IMR-90 (cell line): Measurements from ENCODE around the gene TIGAR. TPM values are rescaled to one million over a fixed set of nuclear protein-coding genes. Genes with fewer than 3 reads are reported as not detected.

Experiments
- ATAC-seq: fragments of 200-7000 bp; cut with Tn5 transposase; 2 replicates; pipeline ENCODE4 v1.9.1; 2020; ENCODE audit warnings: low read depth, mild to moderate bottlenecking, moderate library complexity
- BruUV-seq: library from RNA; stranded (reverse); fragments of 400-500 nt; replicated peaks from 2 replicates; lab custom pipeline; 2021; lab: Mats Ljungman, UMichigan
- CTCF ChIA-PET: fragments of 300-600 bp; formaldehyde crosslinking; extraction: SDS; loops from one replicate; lab custom pipeline; 2021; ENCODE audit warnings: antibody characterized with exemption; lab: Yijun Ruan, JAX
- POLR2A ChIA-PET: fragments of 300-600 bp; sonication (Branson Sonifier 250); formaldehyde crosslinking; loops from one replicate; lab custom pipeline; 2022; ENCODE audit warnings: antibody characterized with exemption; ENCODE audit not compliant: unreplicated experiment; lab: Charles Lee
- DNase-seq: peaks from one replicate; pipeline ENCODE4 v3.0.0; 2013
- H2AFZ ChIP-seq: replicated peaks from 2 replicates; pipeline ENCODE3; 2013; ENCODE audit warnings: low read length, mild to moderate bottlenecking; ENCODE audit not compliant: poor library complexity
- H2AK5ac ChIP-seq: 2 replicates; pipeline ENCODE4 v1.6.1; 2013; ENCODE audit warnings: low read depth, low read length, inconsistent platforms
- H2AK9ac ChIP-seq: replicated peaks from 2 replicates; pipeline ENCODE3; 2013; ENCODE audit warnings: mild to moderate bottlenecking, low read depth, low read length, moderate library complexity; ENCODE audit not compliant: poor library complexity
- H2BK120ac ChIP-seq: 2 replicates; pipeline ENCODE4 v1.6.1; 2013; ENCODE audit warnings: low read depth, low read length, inconsistent platforms
- H2BK15ac ChIP-seq: 3 replicates; pipeline ENCODE4 v1.6.1; 2013; ENCODE audit warnings: low read depth, low read length, inconsistent platforms
- H2BK20ac ChIP-seq: 2 replicates; pipeline ENCODE4 v1.6.1; 2013; ENCODE audit warnings: low read depth, mild to moderate bottlenecking, inconsistent platforms, low read length, moderate library complexity
- H2BK5ac ChIP-seq: 2 replicates; pipeline ENCODE4 v1.6.1; 2013; ENCODE audit warnings: mild to moderate bottlenecking, low read depth, low read length, inconsistent platforms; ENCODE audit not compliant: poor library complexity, severe bottlenecking
- H3K14ac ChIP-seq: replicated peaks from 2 replicates; pipeline ENCODE4 v1.6.1; 2013; ENCODE audit warnings: low read depth, low read length, inconsistent platforms
- H3K18ac ChIP-seq: 2 replicates; pipeline ENCODE4 v1.6.1; 2013; ENCODE audit warnings: low read depth, low read length, control low read depth
- H3K23ac ChIP-seq: 2 replicates; pipeline ENCODE4 v1.6.1; 2013; ENCODE audit warnings: low read depth, low read length, inconsistent platforms
- H3K27ac ChIP-seq: 2 replicates; pipeline ENCODE4 v1.5.1; 2013; ENCODE audit warnings: mild to moderate bottlenecking, control low read depth, low read length; ENCODE audit not compliant: insufficient read depth
- H3K27me3 ChIP-seq: 2 replicates; pipeline ENCODE4 v1.6.1; 2013; ENCODE audit warnings: low read length; ENCODE audit not compliant: control insufficient read depth, insufficient read depth
- H3K36me3 ChIP-seq: 2 replicates; pipeline ENCODE4 v1.6.1; 2013; ENCODE audit warnings: low read length, mixed read lengths; ENCODE audit not compliant: control insufficient read depth, insufficient read depth
- H3K4ac ChIP-seq: 2 replicates; pipeline ENCODE4 v1.6.1; 2013; ENCODE audit warnings: low read depth, low read length, inconsistent platforms
- H3K4me1 ChIP-seq: 2 replicates; pipeline ENCODE4 v1.6.1; 2013; ENCODE audit warnings: low read length, mixed read lengths; ENCODE audit not compliant: control insufficient read depth, insufficient read depth
- H3K4me2 ChIP-seq: 2 replicates; pipeline ENCODE4 v1.6.1; 2013; ENCODE audit warnings: low read depth, mild to moderate bottlenecking, control low read depth, low read length, moderate library complexity
- H3K4me3 ChIP-seq: 2 replicates; pipeline ENCODE4 v1.5.1; 2013; ENCODE audit warnings: low read depth, mild to moderate bottlenecking, control low read depth, low read length, moderate library complexity; ENCODE audit not compliant: insufficient read depth
- H3K56ac ChIP-seq: 2 replicates; pipeline ENCODE4 v1.6.1; 2013; ENCODE audit warnings: low read length, inconsistent platforms; ENCODE audit not compliant: insufficient read depth; ENCODE audit errors: extremely low read depth
- H3K79me1 ChIP-seq, 2 experiments: 2 replicates each; pipeline ENCODE4 v1.6.1; 2013; ENCODE audit warnings: low read length in 2 of 2, inconsistent platforms in 1 of 2, low read depth in 1 of 2
- H3K9ac ChIP-seq: 2 replicates; pipeline ENCODE4 v1.6.1; 2013; ENCODE audit warnings: low read depth, low read length, control low read depth
- H3K9me1 ChIP-seq: 2 replicates; pipeline ENCODE4 v1.6.1; 2013; ENCODE audit warnings: low read length, inconsistent platforms; ENCODE audit not compliant: insufficient read depth
- H3K9me3 ChIP-seq: 2 replicates; pipeline ENCODE4 v1.6.1; 2013; ENCODE audit warnings: low read length; ENCODE audit not compliant: control insufficient read depth, insufficient read depth
- H4K20me1 ChIP-seq: 2 replicates; pipeline ENCODE4 v1.6.1; 2013; ENCODE audit warnings: low read length, inconsistent platforms; ENCODE audit not compliant: insufficient read depth
- H4K5ac ChIP-seq: 2 replicates; pipeline ENCODE4 v1.6.1; 2013; ENCODE audit warnings: mild to moderate bottlenecking, low read depth, low read length, control low read depth
- H4K8ac ChIP-seq, 2 experiments: 2 replicates each; pipeline ENCODE4 v1.6.1; 2013; ENCODE audit warnings: low read depth in 2 of 2, low read length in 2 of 2, control low read depth in 1 of 2, inconsistent platforms in 1 of 2
- H4K91ac ChIP-seq: 2 replicates; pipeline ENCODE4 v1.6.1; 2013; ENCODE audit warnings: low read depth, low read length, inconsistent platforms; ENCODE audit not compliant: insufficient read depth
- BHLHE40 ChIP-seq: fragments of 150-350 bp; IDR thresholded peaks from 2 replicates; pipeline ENCODE4 v1.6.1; 2016; ENCODE audit warnings: mild to moderate bottlenecking, low read depth, low read length
- CEBPB ChIP-seq: IDR thresholded peaks from 2 replicates; pipeline ENCODE4 v1.6.1; 2012; ENCODE audit warnings: low read depth, low read length, improper control_type of control experiment
- FOS ChIP-seq: fragments of 150-350 bp; IDR thresholded peaks from 2 replicates; pipeline ENCODE4 v1.6.1; 2016; ENCODE audit warnings: low read depth, low read length
- MAFK ChIP-seq: IDR thresholded peaks from 2 replicates; pipeline ENCODE4 v1.6.1; 2012; ENCODE audit warnings: low read depth, low read length, improper control_type of control experiment
- MAZ ChIP-seq: IDR thresholded peaks from 2 replicates; pipeline ENCODE4 v1.6.1; 2012; ENCODE audit warnings: low read depth, mild to moderate bottlenecking, low read length, improper control_type of control experiment, moderate library complexity, borderline replicate concordance
- MXI1 ChIP-seq: IDR thresholded peaks from 2 replicates; pipeline ENCODE4 v1.6.1; 2012; ENCODE audit warnings: low read depth, mild to moderate bottlenecking, low read length, moderate library complexity, borderline replicate concordance
- NFE2L2 ChIP-seq: fragments of 150-350 bp; IDR thresholded peaks from 2 replicates; pipeline ENCODE4 v1.6.1; 2016; ENCODE audit warnings: low read depth, mild to moderate bottlenecking, low read length
- POLR2A ChIP-seq: IDR thresholded peaks from 2 replicates; pipeline ENCODE4 v1.6.1; 2012; ENCODE audit warnings: mild to moderate bottlenecking, low read depth, low read length
- RAD21 ChIP-seq: IDR thresholded peaks from 2 replicates; pipeline ENCODE4 v1.6.1; 2012; ENCODE audit warnings: low read length, improper control_type of control experiment
- RCOR1 ChIP-seq: IDR thresholded peaks from 2 replicates; pipeline ENCODE4 v1.6.1; 2012; ENCODE audit warnings: mild to moderate bottlenecking, low read length, improper control_type of control experiment; ENCODE audit not compliant: insufficient replicate concordance
- RFX5 ChIP-seq: IDR thresholded peaks from 2 replicates; pipeline ENCODE4 v1.8.0; 2012; ENCODE audit warnings: low read depth, mild to moderate bottlenecking, low read length, moderate library complexity
- SMC3 ChIP-seq: fragments of 150-350 bp; IDR thresholded peaks from 2 replicates; pipeline ENCODE4 v1.6.1; 2016; ENCODE audit warnings: low read depth, mild to moderate bottlenecking, antibody characterized with exemption, low read length, moderate library complexity
- WGBS, 2 experiments: methylation state at CpG; one replicate each; pipeline versions ENCODE4 v1.1.5 to v1.1.7; 2013; ENCODE audit warnings: missing lambda C conversion rate in 2 of 2; ENCODE audit not compliant: insufficient read length in 1 of 2; ENCODE audit errors: extremely low coverage in 2 of 2; 5-methylcytosine and 5-hydroxymethylcytosine counted together
- dilution Hi-C: fragments of 300-500 bp; cut with HindIII; formaldehyde crosslinking; loops from one replicate; pipeline ENCODE4 v1.14.3; 2018; ENCODE audit warnings: low sequenced_read_pairs; ENCODE audit not compliant: unreplicated experiment
- in situ Hi-C: fragments of 300-500 bp; cut with MboI; formaldehyde crosslinking; loops from 3 replicates; pipeline ENCODE4 v1.14.3; 2019; ENCODE audit warnings: low sequenced_read_pairs, inconsistent platforms, mixed read lengths
- intact Hi-C: fragments of 100-400 bp; cut with micrococcal nuclease; formaldehyde crosslinking; loops from 2 replicates; pipeline ENCODE4 v1.10.0; 2022
- polyA plus RNA-seq, 3 experiments: library from polyadenylated mRNA; depleted of rRNA; stranded (reverse); fragments of >200 nt; gene quantifications; 2 replicates each; pipeline ENCODE4 v1.2.3, GENCODE V29; 2012; ENCODE audit warnings: low replicate concordance in 1 of 3
- total RNA-seq: library from RNA; depleted of rRNA; stranded (reverse); fragments of >200 nt; gene quantifications from 2 replicates; pipeline ENCODE4 v1.2.3, GENCODE V29; 2012
- TF ChIP-seq, protein P1 (sequence below): conservative IDR thresholded peaks from 2 replicates; pipeline ENCODE4 v1.5.1; 2012; ENCODE audit warnings: mild to moderate bottlenecking, low read depth, low read length, improper control_type of control experiment
- TF ChIP-seq, protein P2 (sequence below): fragments of 150-350 bp; IDR thresholded peaks from 2 replicates; pipeline ENCODE4 v1.6.1; 2016; ENCODE audit warnings: low read depth, mild to moderate bottlenecking, low read length, moderate library complexity, borderline replicate concordance

Gene TIGAR
- total and polyA plus RNA-seq, 2 of the 4 experiments (the other 2 are of a cell fraction): 7.3 to 13.7 TPM

DNA sequence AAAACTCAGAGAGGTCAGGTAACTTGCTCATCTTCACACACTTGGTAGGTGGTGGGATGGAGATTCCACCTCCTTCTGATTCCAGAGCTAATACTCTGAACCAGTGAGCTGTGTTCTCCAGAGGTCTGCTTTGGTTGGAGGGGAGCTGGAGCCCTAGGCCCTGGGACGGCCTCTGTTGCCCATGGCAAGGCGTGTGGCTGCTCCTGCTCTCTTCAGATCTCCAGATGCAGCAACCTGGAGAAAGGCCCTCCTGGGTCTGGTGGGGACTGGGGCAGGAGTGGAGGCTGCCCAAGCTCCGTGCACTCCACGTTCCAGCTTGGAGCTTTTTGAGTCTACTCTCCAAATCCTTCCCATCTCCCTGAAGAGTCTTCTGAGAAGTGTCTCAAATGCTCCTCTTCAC lies 36.7 kb upstream of the TIGAR start:
- no peak overlapping the region for H3K4me2 ChIP-seq
- H4K91ac ChIP-seq: no peak overlapping the region
- in situ Hi-C loops (no loop called here), intact Hi-C loops (no loop called here), dilution Hi-C loops (no loop called here)
- H3K18ac ChIP-seq: no peak overlapping the region
- H2AK5ac ChIP-seq: no peak overlapping the region
- H3K9me1 ChIP-seq: no peaks in the 10 kb centered on the region
- H3K4me3 ChIP-seq: no peak overlapping the region
- H3K23ac ChIP-seq: no peak overlapping the region
- DNase-seq (no peak), ATAC-seq (no peak)
- no peak overlapping the region for H3K9ac ChIP-seq
- no peaks in the 10 kb centered on the region for H3K4me1 ChIP-seq
- H2AFZ ChIP-seq: no peak overlapping the region
- H2BK20ac ChIP-seq: no peak overlapping the region
- POLR2A ChIA-PET: no interaction called here
- H3K14ac ChIP-seq: no peak overlapping the region
- H4K20me1 ChIP-seq: no peaks in the 10 kb centered on the region
- no peak overlapping the region for H3K4ac ChIP-seq
- H2BK5ac ChIP-seq: no peak overlapping the region
- H2BK120ac ChIP-seq: no peak overlapping the region
- no peak overlapping the region for H3K27ac ChIP-seq
- H2BK15ac ChIP-seq: no peak overlapping the region
- CTCF ChIA-PET: no interaction called here
- no peaks in the 10 kb centered on the region; the same call in 1 of the 2 replicates for H3K27me3 ChIP-seq
- WGBS, 2 experiments: no CpG with 5 or more reads among the region's 4 CpGs
- no peak overlapping the region for H2AK9ac ChIP-seq
- H3K79me1 ChIP-seq: no peaks in the 10 kb centered on the region
- no peak overlapping the region for H3K56ac ChIP-seq
- H4K5ac ChIP-seq: no peak overlapping the region
- no peaks in the 10 kb centered on the region; the same call in 1 of the 2 replicates for H3K36me3 ChIP-seq
- no peaks in the 10 kb centered on the region for H3K9me3 ChIP-seq
- no TSS peak for BruUV-seq
- TF ChIP-seq MAFK (no peak), BHLHE40 (no peak), RAD21 (no peak), SMC3 (no peak), RCOR1 (no peak), NFE2L2 (no peak), RFX5 (no peak), POLR2A (no peak), MXI1 (no peak), CEBPB (no peak), MAZ (no peak), FOS (no peak)
- TF ChIP-seq, protein P1, sequence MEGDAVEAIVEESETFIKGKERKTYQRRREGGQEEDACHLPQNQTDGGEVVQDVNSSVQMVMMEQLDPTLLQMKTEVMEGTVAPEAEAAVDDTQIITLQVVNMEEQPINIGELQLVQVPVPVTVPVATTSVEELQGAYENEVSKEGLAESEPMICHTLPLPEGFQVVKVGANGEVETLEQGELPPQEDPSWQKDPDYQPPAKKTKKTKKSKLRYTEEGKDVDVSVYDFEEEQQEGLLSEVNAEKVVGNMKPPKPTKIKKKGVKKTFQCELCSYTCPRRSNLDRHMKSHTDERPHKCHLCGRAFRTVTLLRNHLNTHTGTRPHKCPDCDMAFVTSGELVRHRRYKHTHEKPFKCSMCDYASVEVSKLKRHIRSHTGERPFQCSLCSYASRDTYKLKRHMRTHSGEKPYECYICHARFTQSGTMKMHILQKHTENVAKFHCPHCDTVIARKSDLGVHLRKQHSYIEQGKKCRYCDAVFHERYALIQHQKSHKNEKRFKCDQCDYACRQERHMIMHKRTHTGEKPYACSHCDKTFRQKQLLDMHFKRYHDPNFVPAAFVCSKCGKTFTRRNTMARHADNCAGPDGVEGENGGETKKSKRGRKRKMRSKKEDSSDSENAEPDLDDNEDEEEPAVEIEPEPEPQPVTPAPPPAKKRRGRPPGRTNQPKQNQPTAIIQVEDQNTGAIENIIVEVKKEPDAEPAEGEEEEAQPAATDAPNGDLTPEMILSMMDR: no peak
- TF ChIP-seq, protein P2, sequence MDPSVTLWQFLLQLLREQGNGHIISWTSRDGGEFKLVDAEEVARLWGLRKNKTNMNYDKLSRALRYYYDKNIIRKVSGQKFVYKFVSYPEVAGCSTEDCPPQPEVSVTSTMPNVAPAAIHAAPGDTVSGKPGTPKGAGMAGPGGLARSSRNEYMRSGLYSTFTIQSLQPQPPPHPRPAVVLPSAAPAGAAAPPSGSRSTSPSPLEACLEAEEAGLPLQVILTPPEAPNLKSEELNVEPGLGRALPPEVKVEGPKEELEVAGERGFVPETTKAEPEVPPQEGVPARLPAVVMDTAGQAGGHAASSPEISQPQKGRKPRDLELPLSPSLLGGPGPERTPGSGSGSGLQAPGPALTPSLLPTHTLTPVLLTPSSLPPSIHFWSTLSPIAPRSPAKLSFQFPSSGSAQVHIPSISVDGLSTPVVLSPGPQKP: no peak
- no peak overlapping the region for H4K8ac ChIP-seq
